ENCODE data around the gene DDX23. TPM values are rescaled to one million over a fixed set of nuclear protein-coding genes. Genes with fewer than 3 reads are reported as not detected.
A peak's percentile ranks its signal among the peaks of the same experiment; 100 is the strongest.

Gene DDX23
- total RNA-seq, 1 donor from 2014 or later, result 121 TPM

- no peak for DNase-seq (ENCODE audit: low read depth)
Measured at GRCh38 chr12:48796976-48797375, 55.0 kb downstream of the DDX23 start.

GRCh38 chr12:48795550-48796455 is 56.2 kb downstream of the DDX23 start:
- peak; percentile 66 for DNase-seq (ENCODE audit: low read depth)

GRCh38 chr12:48794870-48795269 is 57.1 kb downstream of the DDX23 start:
- peak; percentile 95 for DNase-seq (ENCODE audit: low read depth)

GRCh38 chr12:48793696-48794095 is 58.3 kb downstream of the DDX23 start:
- no peak for DNase-seq (ENCODE audit: low read depth)

GRCh38 chr12:48789858-48790326 is 62.1 kb downstream of the DDX23 start:
- no peak for DNase-seq (ENCODE audit: low read depth)

GRCh38 chr12:48788854-48789775 is 62.8 kb downstream of the DDX23 start, which contains the start of gene ADCY6:
Gene ADCY6, minus strand, starts transcription at chr12:48789089. Its CDS starts 5,655 bp downstream, at chr12:48783434.
- peak; percentile 62 for DNase-seq (ENCODE audit: low read depth)

GRCh38 chr12:48788524-48788853 is 63.5 kb downstream of the DDX23 start:
- no peak for DNase-seq (ENCODE audit: low read depth)

- DNase-seq (ENCODE audit: low read depth), result no peak
Measured at GRCh38 chr12:48787791-48788523, 64.0 kb downstream of the DDX23 start.

- DNase-seq (ENCODE audit: low read depth), result no peak
Measured at GRCh38 chr12:48786591-48787544, 65.1 kb downstream of the DDX23 start.

- no peak for DNase-seq (ENCODE audit: low read depth)
Measured at GRCh38 chr12:48783432-48783831, 68.5 kb downstream of the DDX23 start.

GRCh38 chr12:48782457-48783395 is 69.2 kb downstream of the DDX23 start:
- DNase-seq (ENCODE audit: low read depth), result no peak

- no peak for DNase-seq (ENCODE audit: low read depth)
Measured at GRCh38 chr12:48781750-48782456, 70.1 kb downstream of the DDX23 start.

- no peak for DNase-seq (ENCODE audit: low read depth)
Measured at GRCh38 chr12:48780381-48781025, 71.5 kb downstream of the DDX23 start.

GRCh38 chr12:48779869-48780268 is 72.1 kb downstream of the DDX23 start:
- no peak for DNase-seq (ENCODE audit: low read depth)
